ENCODE results near the gene IL16.

IL16 gene

GRCh38 chr15:81254916-81255290 is 58.2 kb downstream of the IL16 start:
- DNase-seq (ENCODE audit: low read depth in 3 of 3), result no peak

DNA sequence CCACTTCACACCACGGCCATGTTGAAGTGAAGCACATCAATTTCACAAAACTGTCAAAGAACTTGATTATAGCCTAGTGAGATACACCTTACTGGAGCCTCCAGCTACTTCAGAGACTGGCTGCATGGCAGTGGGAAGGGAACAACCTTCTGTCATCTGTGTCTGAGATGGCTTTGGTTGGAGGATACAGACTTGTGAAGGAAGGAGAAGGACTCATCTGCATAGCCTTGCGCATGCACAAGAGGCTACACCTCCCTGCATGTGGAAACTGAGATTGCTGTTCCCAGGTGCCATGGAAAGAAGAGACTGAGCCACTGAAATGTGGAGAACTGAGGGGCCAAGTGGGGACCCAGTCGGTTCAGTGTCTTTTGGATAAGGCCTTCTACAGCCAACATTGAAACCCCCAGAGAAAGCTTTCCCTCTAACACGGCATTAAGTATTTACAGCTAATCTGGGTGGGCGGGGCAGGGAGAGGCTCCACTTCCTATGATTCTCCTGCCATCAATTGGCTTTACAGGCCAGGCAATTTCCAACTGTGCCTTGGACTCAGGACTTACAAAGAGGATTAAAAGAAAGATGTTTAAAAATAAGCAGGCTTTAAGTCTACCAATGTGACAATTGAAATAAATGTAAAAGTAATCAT is 58.8 kb downstream of the IL16 start:
- DNase-seq (ENCODE audit: low read depth in 3 of 3), result no peak

GRCh38 chr15:81255958-81256320 is 59.3 kb downstream of the IL16 start:
- no peak for DNase-seq (ENCODE audit: low read depth in 3 of 3)

DNA sequence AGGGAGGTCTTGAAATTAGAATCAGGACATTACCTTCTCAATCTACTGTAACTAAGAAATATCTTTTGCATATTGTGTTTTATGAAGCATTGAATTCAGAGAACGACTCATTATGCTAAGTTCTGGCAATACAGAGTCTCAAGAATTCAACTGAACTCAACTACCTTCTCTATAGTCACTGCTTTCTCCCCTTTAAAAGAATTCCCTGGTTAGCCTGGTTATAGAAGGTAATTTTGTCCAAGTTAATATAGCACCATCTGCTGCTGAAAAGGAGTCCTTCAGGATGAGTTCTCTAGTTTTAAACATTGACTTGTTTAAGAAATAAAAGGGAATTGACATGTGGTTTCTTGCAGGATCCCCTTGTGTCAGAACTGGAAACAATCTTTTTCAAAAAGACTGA is 60.2 kb downstream of the IL16 start:
- DNase-seq (ENCODE audit: low read depth in 3 of 3), result no peak

GRCh38 chr15:81257435-81257834 is 60.8 kb downstream of the IL16 start:
- DNase-seq (ENCODE audit: low read depth in 3 of 3), result no peak

DNA sequence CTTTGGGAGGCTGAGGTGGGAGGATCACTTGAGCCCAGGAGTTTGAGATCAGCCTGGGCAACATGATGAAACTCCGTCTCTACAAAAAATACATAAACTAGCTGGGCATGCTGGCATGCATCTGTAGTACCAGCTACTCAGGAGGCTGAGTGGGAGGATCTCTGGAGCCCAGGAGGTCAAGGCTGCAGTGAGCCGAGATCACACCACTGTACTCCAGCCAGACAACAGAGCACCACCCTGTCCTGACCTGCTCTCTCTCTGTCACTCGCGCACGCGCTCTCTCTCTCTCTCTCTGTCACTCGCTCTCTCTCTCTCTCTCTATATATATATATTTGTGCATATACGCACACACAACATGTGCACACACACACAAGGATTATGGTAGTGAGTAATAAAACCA is 61.8 kb downstream of the IL16 start:
- DNase-seq (ENCODE audit: low read depth in 3 of 3), result no peak

DNA sequence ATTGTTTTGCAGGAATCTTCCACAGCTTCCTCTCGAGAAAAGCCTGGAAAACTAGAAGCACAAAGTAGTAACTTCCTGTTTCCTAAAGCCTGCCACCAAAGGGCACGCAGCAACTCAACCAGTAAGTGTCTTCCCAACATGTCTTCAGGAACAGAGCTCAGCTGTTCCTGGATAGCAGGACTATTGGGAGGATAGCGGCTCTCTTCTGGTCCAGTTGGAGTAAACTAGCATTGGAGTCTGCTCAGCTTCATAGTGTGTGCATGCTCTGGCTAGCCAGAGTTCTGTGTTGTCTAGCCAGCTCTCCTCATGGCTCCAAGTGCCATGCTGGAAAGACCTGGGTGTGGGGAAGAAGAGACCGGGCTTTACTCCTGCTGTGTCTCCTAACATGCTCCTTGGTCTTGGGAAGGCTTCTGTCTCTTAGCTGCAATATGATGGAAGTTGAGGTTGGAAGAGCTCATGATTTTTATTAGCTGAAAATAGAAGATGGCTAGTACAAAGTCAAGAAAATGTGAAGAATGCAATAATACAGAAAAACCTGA is 63.1 kb downstream of the IL16 start:
- DNase-seq (ENCODE audit: low read depth in 3 of 3), result no peak

DNA sequence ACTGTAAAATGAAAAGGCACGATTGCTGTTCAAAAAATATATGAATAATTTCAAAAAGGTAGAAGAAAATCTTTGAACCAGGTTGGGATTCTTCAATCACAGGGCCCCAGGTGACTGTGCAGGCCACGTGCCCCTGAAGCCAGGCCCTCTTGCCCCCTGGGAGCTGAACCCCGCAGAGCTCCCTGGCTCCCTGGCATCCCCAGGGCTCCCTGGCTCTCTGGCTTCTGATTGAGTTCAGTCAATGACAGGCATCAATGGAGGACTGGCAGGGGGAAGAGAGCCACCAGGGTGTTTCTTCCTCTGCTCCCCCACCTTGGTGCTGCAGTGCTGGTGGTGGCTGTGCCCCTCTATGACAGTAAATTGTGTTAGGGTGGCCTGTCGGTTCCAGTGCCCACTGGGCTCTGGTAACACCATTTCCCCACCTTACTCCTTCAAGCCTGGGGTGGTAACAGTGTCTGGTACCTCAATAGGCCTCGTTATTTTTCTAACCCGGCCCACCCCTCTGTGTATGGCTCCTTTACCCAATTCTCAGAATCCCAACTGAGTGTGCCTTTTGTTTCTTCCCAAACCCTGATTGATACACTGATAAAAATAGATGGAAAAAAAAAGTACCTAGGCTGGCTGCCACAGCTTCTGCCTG is 64.6 kb downstream of the IL16 start:
- no peak for DNase-seq (ENCODE audit: low read depth in 3 of 3)

- DNase-seq (ENCODE audit: low read depth in 3 of 3), result no peak
Observed at GRCh38 chr15:81263477-81263876, 66.8 kb downstream of the IL16 start.

- no peak for DNase-seq (ENCODE audit: low read depth in 3 of 3)
Observed at GRCh38 chr15:81264072-81264857, 67.6 kb downstream of the IL16 start.

DNA sequence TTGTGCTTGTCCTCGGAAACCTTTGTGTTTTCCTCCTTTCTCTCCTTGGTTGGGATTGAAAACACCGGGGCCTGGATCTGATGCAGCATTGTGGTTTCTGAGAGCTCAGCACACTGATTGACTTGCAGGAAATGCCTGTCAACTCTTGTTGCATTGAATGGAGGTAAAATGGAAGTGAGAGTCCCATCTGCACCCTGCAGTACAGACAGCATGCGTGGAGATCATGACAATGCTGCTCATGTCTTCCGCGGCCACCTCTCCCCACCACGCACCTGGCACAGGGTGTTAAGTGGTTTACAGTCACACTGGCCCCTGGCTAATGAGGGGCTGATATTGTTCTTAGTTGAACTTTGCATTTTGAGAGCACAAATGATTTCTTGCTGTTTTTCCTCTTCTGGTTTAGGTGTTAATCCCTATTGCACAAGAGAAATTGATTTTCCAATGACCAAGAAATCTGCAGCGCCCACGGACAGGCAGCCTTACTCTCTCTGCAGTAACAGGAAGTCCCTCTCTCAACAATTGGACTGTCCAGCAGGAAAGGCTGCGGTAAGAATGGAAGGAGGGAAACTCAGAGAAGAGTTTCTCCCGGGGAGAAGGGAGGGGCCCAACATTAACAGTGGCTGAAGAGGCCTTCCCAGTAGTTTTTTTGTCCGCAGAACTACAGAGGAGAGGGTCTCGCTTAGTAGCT is 68.7 kb downstream of the IL16 start:
- no peak for DNase-seq (ENCODE audit: low read depth in 3 of 3)

DNA sequence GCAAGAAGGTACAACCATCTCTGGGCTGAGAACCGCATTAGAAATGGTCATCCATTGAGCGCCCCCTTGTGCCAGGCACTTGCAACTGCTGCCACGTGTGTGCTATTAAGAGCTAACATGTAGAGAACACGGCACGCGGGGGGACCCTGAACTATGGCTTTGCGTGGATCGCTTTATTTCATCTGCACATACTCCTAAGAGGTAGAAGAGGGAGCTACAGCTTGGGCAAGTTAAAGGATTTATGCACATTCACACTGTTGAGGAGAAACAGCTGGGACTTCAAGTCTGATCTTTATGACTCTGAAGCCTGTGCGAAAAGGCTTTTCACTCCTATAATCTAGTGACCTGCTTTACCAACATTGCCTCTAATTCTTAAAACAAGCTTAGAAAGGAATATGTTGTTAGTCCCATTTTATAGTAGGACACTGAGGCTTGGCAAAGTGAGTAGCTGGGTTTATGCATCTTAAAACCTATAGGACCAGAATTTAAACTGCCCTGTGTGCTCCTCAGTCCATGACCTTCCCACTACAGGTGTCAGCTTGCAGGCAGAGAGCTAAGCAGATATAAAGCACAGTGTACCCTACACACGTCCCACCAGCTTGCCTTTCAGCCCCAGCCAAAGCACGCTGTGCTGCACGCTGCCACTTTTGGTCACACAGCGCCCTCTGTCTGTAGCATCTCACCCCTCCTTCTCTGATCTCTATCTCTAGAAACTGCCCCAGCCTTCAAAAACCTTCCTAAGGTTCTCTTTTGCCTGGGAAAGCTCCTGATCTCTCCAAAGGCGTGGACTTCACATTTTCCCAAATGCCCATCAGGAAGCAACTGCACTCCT is 69.5 kb downstream of the IL16 start:
- peak; percentile 75 to 82 (median 77) for DNase-seq (ENCODE audit: low read depth in 3 of 3)

DNA sequence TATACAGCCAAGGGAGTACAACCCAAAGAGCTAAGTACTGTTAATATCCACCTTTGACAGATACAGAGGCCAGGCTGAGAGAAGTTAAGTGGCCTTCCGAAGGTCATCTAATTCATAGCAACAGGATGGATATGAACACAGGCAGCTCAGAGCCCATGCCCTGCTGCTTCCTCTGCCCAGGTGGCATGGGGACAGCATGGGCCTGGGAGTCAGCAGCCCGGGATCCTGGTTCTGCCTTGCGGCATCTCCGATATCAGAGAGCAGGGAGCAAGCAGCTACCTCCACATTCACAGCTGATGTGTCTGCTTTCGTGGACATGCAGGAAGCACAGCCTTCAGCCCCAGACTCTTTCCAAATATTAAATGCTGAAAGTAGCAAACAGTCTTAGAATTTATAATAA is 71.7 kb downstream of the IL16 start:
- DNase-seq (ENCODE audit: low read depth in 3 of 3), result no peak

DNA sequence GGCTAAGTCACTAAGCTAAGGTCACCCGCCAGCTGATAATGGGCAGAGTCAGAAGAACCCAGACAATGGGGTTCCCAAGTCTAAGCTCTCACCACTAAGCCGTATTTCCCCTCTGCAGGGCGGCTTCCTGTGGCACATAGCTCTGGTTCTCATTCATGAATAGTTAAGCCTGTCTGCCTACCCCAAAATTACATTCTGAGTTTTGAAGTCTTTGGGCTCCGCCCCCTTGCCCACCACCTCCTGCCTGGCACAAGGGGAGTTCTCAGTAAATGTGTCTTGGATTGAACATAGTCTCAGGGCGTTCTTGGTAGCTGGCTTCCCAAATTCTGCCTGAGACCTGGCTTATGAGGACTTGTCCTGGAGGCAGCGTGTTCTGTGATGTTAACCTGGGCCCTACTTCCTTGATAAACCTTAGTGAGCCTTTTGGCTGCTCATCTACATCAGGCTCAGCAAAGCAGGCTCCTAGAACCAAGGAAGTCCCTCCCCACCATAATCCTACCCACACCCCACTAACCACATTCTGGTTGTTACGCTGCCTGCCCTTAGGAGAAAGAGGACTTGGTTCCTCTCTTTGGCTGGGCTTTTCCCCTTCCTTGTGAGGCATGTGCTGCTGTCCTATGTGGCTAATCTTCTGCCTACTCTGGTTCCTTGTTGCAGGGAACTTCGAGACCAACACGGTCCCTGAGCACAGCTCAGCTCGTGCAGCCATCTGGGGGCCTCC is 72.4 kb downstream of the IL16 start:
- DNase-seq (ENCODE audit: low read depth in 3 of 3), result no peak

DNA sequence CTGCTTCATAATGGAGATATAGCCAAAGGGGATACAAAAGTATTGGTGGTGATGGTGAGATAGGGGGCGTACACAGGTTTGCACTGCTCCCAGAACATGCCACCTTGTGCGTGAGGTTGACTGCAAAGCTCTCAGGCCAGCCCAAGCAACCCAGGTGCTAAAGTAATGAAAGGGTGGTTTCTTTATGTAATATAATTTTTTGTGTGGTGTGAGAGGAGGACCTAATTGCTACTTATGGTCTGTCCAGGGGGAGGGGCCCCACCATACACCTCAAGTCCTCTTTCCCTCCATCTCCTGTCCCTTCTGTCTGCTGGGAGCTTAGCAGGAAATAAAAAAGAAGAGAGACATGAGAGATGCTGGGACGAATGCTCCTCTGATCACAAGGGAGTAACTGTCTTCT is 73.5 kb downstream of the IL16 start:
- no peak for DNase-seq (ENCODE audit: low read depth in 3 of 3)

GRCh38 chr15:81270781-81271491 is 74.3 kb downstream of the IL16 start:
- DNase-seq (ENCODE audit: low read depth in 3 of 3), result no peak

- no peak for DNase-seq (ENCODE audit: low read depth in 3 of 3)
Observed at GRCh38 chr15:81271761-81272644, 75.3 kb downstream of the IL16 start.

DNA sequence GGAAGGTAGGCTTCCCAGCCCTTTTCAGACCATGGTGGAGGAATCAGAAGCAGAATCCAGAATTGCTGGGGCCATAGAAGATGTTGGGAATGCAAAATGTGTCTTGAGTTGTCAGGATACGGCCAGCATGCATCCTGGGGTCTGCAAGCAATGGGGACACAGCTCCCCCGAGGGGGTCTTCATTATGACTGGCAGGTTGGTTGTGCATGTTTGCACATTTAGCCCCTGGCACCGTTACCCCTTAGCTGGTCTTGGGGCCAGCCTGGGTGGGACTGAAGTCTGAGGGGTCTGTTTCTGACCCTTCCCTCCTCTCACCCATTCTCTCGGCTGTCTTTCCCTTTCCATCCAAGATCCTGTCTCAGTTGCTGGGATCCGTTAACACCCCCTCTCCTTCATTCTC is 76.5 kb downstream of the IL16 start:
- no peak for DNase-seq (ENCODE audit: low read depth in 3 of 3)

GRCh38 chr15:81273855-81274254 is 77.2 kb downstream of the IL16 start:
- no peak for DNase-seq (ENCODE audit: low read depth in 3 of 3)

Data from stimulated activated CD4-positive, alpha-beta T cell treated with anti-CD3 and anti-CD28 coated beads, TNF-alpha, amount 100 ng/mL, for 48 hours (primary cell).